Urinary bladder (tissue), 4 donors: ENCODE results near the gene AOAH. TPM values are rescaled to one million over a fixed set of nuclear protein-coding genes. Genes with fewer than 3 reads are reported as not detected.

ENCODE experiments used
- DNase-seq: peaks from one replicate; pipeline ENCODE4 v3.0.0-alpha.2; 2015; ENCODE audit errors: extremely low spot score
- H3K27ac ChIP-seq: one replicate; pipeline ENCODE4 v1.5.1; 2013; ENCODE audit warnings: low read depth, mild to moderate bottlenecking, moderate library complexity
- H3K36me3 ChIP-seq: one replicate; pipeline ENCODE4 v1.6.1; 2013; ENCODE audit warnings: mild to moderate bottlenecking, moderate library complexity; ENCODE audit not compliant: insufficient read depth
- H3K4me1 ChIP-seq: one replicate; pipeline ENCODE4 v1.6.1; 2013; ENCODE audit warnings: mild to moderate bottlenecking, moderate library complexity; ENCODE audit not compliant: insufficient read depth
- H3K4me3 ChIP-seq: one replicate; pipeline ENCODE4 v1.5.1; 2013; ENCODE audit warnings: low read depth, low read length
- whole genome bisulfite sequencing: extraction: QIAGEN DNeasy Blood & Tissue Kit; methylation state at CpG from one replicate; pipeline ENCODE4 v1.1.7; 2013; 5-methylcytosine and 5-hydroxymethylcytosine counted together
- polyA plus RNA-seq: library from polyadenylated mRNA; stranded (reverse); fragments of 200-250 nt; gene quantifications from one replicate; pipeline ENCODE4 v1.2.3, GENCODE V29; 2013
- total RNA-seq: library from RNA; depleted of rRNA; stranded (reverse); fragments of >200 nt; gene quantifications from one replicate; pipeline ENCODE4 v1.2.3, GENCODE V29; 2014
- donor health status: healthy with polysubstance abuse.
- donor health status: healthy.

Gene AOAH
- total and polyA plus RNA-seq, 2 donors, result 4.3 to 7.1 TPM

DNA sequence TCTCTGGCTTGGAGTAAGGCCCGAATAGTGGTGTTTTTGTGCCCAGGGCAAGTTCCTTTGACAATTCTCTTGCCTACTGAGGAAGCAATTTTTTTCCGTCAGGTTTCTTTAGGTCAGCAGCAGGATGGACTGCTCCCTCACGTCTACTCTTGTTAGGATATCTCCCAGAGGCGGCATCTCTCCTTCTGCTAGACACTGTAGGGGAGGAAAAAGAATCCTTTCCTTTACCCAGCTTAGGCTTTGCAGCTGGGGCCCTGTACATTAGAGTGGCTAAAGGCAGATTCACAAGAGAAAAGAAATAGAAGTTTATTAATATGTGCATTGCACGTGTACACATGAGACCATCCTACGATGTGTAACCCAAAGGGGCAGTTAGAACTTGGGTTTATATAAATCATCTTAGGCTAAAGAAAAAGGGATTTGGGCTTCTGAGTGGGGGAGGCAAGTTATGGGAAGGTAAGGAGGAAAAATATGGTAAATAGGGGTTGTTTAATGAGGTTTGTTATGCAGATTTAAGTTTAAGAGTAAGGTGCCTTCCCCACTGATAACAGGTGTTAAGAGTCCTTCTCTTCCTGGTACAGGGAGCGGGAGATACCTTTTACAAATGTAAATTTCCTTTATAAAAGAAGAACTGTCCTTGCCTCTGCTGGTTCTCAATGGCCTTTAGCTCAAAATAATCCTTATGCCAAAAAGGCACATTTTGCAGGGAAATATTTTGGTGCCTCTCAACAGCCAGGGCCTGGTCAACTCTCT is 156.4 kb downstream of the AOAH start:
- WGBS, result 87% methylated on average over 7 of the region's 7 CpGs
- Histone ChIP-seq H3K27ac (no peak overlapping the region), H3K36me3 (no peaks in the 10 kb centered on the region), H3K4me3 (no peak overlapping the region), H3K4me1 (no peaks in the 10 kb centered on the region)
- DNase-seq, result no peak

DNA sequence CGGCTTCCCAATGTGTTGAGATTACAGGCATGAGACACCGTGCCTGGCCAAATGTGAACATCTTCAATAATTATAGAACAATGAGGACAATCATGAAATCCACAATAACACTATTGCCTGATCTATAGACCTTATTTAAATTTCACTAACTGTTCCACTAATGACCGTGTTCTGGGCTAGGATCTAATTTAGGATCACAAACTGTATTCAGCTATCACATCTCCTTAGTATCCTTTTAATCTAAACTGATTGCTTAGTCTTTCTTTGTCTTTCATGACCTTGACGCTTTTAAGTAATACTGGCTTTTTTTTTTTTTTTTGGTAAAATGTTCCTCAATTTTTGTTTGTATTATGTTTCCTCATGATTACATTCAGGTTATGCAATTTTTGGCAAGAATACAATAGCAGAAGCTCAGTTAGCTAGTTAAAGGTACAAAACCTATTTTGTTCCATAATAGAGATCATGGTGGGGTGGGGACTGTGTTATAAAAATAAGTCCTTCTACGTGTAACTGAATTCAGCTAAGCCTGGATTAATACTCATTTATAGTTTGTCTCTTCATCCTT is 158.4 kb downstream of the AOAH start:
- H3K36me3 ChIP-seq, result no peaks in the 10 kb centered on the region
- DNase-seq, result no peak
- 72% methylated on average over 5 of the region's 5 CpGs for WGBS
- no peak overlapping the region for H3K4me3 ChIP-seq
- H3K27ac ChIP-seq, result no peak overlapping the region
- H3K4me1 ChIP-seq, result no peaks in the 10 kb centered on the region

DNA sequence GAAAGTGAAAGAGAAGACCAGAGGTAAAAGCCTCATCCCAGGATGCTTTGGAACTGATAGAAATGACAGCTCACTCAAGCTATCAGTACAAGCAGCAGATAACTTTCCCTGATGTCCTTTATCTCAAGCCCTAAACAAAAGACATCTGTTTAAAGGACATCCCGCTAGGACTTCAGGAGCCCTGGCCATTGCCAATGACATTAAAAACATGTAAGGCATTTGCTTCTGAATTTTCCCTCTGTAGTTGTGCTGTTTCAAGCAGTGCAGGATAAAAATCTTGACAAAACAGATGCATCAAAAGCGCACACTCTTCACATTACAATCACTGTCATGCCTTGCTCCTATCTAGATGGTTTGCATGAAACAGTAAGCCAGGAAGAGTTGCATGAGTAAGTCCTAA is 159.8 kb downstream of the AOAH start:
- H3K27ac ChIP-seq, result no peak overlapping the region
- no peaks in the 10 kb centered on the region for H3K4me1 ChIP-seq
- no peak for DNase-seq
- H3K4me3 ChIP-seq, result no peak overlapping the region
- H3K36me3 ChIP-seq, result no peaks in the 10 kb centered on the region
- WGBS, result 51% methylated on average over 2 of the region's 2 CpGs

DNA sequence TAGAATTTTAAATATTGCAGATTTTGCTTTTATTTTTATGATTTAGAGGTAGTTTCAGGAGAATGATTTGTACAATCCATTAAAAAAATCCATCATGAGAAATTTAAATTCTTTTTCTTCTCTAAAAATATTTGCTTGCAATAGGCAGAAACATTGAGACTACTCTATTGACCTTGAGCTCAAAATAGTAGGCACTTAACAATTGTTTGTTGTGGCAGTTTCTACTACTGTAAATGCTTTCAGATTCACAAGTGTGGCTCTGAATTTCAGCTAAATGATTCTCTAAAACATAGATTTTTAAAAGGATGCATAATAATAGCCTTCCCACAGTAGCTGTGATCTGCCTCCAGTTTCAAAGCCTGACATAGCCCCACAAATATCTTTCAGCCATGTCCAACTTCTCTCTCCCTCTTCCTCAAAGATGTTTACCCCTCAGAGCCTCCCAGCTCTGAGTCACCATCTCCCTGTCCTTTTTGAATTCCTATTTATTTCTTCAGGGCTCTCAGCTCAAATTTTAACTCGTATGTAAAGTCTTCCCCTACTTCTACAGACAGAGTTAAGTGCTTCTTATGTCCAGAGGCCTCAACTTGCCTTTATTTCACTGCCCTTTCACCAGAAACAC is 160.5 kb downstream of the AOAH start:
- 17% methylated on average over 1 of the region's 1 CpG for WGBS
- Histone ChIP-seq H3K27ac (no peak overlapping the region), H3K36me3 (no peaks in the 10 kb centered on the region)

DNA sequence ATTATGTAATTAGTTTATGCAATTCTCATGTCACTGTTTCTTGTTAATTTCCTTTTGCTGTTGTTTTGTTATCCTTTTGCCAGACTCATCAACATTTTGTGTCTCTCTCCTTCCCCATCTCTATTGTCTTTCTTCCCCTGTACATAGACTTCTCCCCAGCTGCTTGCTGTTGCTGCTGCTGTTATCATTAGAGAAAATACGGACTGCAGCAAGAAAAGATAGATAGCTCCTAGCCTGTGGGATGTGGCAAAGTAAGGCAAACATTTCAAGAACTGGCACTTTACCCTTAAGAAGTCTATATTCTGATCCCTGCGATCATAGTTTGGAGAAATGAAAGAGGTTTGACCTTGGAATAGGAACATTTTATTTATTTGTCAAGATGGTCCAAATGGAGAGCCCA is 162.2 kb downstream of the AOAH start:
- H3K36me3 ChIP-seq, result no peaks in the 10 kb centered on the region
- no peak overlapping the region for H3K27ac ChIP-seq
- no peak for DNase-seq
- 75% methylated on average over 2 of the region's 2 CpGs for WGBS
- no peaks in the 10 kb centered on the region for H3K4me1 ChIP-seq
- H3K4me3 ChIP-seq, result no peak overlapping the region

More for the DNA sequence above, 160.5 kb downstream of the AOAH start:
- Histone ChIP-seq H3K4me3 (no peak overlapping the region), H3K4me1 (no peaks in the 10 kb centered on the region)
- DNase-seq, result no peak

DNA sequence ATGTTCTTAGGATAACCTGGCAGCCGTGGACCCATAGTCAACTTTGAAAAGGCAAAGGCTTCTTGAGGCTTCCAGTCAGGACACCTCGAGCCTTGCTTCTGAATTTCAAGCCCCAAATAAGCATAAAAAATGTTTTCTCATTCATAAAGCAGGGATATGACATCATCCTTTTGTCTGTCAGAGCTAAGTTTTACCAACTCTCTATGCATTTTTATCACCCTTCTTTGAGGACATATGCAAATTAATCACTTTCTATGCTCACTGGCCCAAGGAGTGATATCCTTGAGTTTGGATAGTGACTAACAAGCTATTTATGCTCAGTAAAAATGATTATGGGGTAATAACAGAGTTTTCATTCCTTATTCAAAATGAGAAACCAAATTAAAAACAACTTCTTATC is 175.3 kb downstream of the AOAH start:
- Histone ChIP-seq H3K36me3 (no peaks in the 10 kb centered on the region), H3K4me3 (no peak overlapping the region)
- WGBS, result 73% methylated on average over 2 of the region's 2 CpGs

DNA sequence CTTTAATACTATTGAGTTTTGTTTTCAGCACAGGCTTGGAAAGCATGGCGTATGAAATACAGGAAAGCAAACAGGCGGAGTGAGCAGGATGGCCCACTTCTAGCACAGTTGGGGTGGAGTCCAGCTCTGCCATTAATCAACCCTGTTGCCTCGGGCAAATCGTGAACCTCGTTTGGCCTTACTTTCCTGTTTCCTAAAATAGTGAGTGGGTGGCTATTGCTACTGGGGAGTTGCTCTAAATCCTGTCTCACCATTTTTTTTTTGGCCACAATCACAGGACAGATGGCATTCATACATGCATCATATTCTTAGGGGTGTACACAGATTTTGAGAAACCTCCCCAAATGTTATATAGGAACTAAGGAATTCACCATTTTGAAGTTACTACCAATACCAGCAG is 176.9 kb downstream of the AOAH start:
- Histone ChIP-seq H3K4me1 (no peaks in the 10 kb centered on the region), H3K27ac (no peak overlapping the region), H3K36me3 (no peaks in the 10 kb centered on the region), H3K4me3 (no peak overlapping the region)
- 60% methylated on average over 5 of the region's 5 CpGs for WGBS
- no peak for DNase-seq

More for the DNA sequence above, 175.3 kb downstream of the AOAH start:
- Histone ChIP-seq H3K4me1 (no peaks in the 10 kb centered on the region), H3K27ac (no peak overlapping the region)
- no peak for DNase-seq

- no peak overlapping the region for H3K27ac ChIP-seq
- no peaks in the 10 kb centered on the region for H3K4me1 ChIP-seq
- DNase-seq, result no peak
- H3K36me3 ChIP-seq, result no peaks in the 10 kb centered on the region
- 33% methylated on average over 1 of the region's 1 CpG for WGBS
- H3K4me3 ChIP-seq, result no peak overlapping the region
These were observed 178.0 kb downstream of the AOAH start for GRCh38 chr7:36546331-36546730.

- no peak overlapping the region for H3K4me3 ChIP-seq
- WGBS, result 70% methylated on average over 2 of the region's 2 CpGs
- no peak overlapping the region for H3K27ac ChIP-seq
- H3K36me3 ChIP-seq, result no peaks in the 10 kb centered on the region
- DNase-seq, result no peak
- H3K4me1 ChIP-seq, result no peaks in the 10 kb centered on the region
These were observed 179.0 kb downstream of the AOAH start for GRCh38 chr7:36545291-36545690.

- Histone ChIP-seq H3K36me3 (no peaks in the 10 kb centered on the region), H3K4me1 (no peaks in the 10 kb centered on the region), H3K4me3 (no peak overlapping the region), H3K27ac (no peak overlapping the region)
- no peak for DNase-seq
- 86% methylated on average over 7 of the region's 7 CpGs for WGBS
These were observed 186.2 kb downstream of the AOAH start for GRCh38 chr7:36538126-36538525.

GRCh38 chr7:36535866-36536664 is 188.2 kb downstream of the AOAH start:
- Histone ChIP-seq H3K4me1 (no peaks in the 10 kb centered on the region), H3K4me3 (no peak overlapping the region), H3K36me3 (no peaks in the 10 kb centered on the region), H3K27ac (no peak overlapping the region)
- no peak for DNase-seq
- WGBS, result 86% methylated on average over 9 of the region's 9 CpGs

- Histone ChIP-seq H3K4me1 (no peaks in the 10 kb centered on the region), H3K36me3 (no peaks in the 10 kb centered on the region), H3K27ac (no peak overlapping the region), H3K4me3 (no peak overlapping the region)
- WGBS, result 93% methylated on average over 7 of the region's 7 CpGs
- DNase-seq, result no peak
These were observed 190.6 kb downstream of the AOAH start for GRCh38 chr7:36533717-36534116.

GRCh38 chr7:36532981-36533499 is 191.3 kb downstream of the AOAH start:
- WGBS, result 87% methylated on average over 5 of the region's 5 CpGs
- Histone ChIP-seq H3K36me3 (no peaks in the 10 kb centered on the region), H3K4me1 (no peaks in the 10 kb centered on the region), H3K4me3 (no peak overlapping the region), H3K27ac (no peak overlapping the region)
- DNase-seq, result no peak
